GM21529 (cell line): ENCODE measurements around the gene CEP89.
"Not testable (repeated sequence)": the region's sequence is repeated elsewhere in the genome, so short reads cannot be mapped to it uniquely, and the experiment has no call there.

ENCODE experiments used
- ATAC-seq: cut with Tn5 transposase; IDR thresholded peaks from one replicate; pipeline ENCODE4 v1.9.1; 2021; ENCODE audit not compliant: unreplicated experiment

Gene CEP89

GRCh38 chr19:32896516-32897214, 75.1 kb downstream of the CEP89 start:
- ATAC-seq, result no peak

GRCh38 chr19:32895384-32895783, 76.4 kb downstream of the CEP89 start:
- ATAC-seq, result no peak

- ATAC-seq, result no peak
Measured at GRCh38 chr19:32891609-32892008, 80.1 kb downstream of the CEP89 start.

DNA sequence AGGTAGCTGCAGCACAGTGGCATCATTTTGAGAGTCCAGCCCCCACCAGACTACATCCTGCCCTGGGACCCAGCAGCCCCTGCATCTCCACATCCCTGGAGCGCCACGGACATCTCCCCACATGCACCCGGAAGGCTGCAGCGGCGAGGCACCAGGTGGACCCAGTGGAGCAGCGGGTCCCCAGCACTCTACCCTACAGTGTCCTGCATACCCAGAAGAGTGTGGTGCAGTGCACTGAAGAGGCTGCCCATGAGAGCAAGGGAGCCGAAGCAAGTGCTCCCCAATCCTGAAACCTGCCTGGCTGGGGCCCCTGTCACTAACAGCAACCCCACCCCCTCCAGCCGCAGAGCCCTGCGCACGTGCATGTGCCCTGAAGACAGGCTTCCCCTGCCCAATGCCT, 80.9 kb downstream of the CEP89 start:
- no peak for ATAC-seq

- ATAC-seq, result no peak
Measured at GRCh38 chr19:32890326-32890725, 81.4 kb downstream of the CEP89 start.

GRCh38 chr19:32889137-32889934, 82.4 kb downstream of the CEP89 start:
- no peak for ATAC-seq

- no peak for ATAC-seq
Measured at GRCh38 chr19:32887572-32888215, 84.1 kb downstream of the CEP89 start.

GRCh38 chr19:32886241-32886640, 85.5 kb downstream of the CEP89 start:
- no peak for ATAC-seq

- ATAC-seq, result not testable (repeated sequence)
Measured at GRCh38 chr19:32885255-32885654, 86.5 kb downstream of the CEP89 start.

- ATAC-seq, result no peak
Measured at GRCh38 chr19:32881766-32882165, 90.0 kb downstream of the CEP89 start.

- ATAC-seq, result no peak
Measured at GRCh38 chr19:32880622-32881021, 91.1 kb downstream of the CEP89 start.

DNA sequence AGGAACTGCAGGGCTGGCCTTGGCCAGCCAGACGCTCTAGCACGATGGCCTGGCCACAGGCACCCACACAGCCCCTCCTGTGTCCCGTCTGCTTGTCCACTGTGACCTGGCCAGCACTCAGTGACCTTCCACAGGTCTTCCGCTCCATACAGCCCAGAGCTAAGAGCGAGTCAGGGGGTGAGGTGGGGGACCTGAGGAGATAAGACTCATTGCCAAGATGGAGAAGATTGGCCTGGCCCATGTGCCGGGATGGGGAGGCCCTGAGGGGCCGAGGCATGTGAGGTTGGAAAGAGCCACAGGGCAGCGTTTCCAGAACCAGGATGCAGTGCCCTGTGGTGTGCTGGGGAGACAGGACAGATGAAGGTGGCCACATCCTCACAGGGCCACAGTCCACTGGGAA, 92.0 kb downstream of the CEP89 start:
- no peak for ATAC-seq

GRCh38 chr19:32878988-32879387, 92.8 kb downstream of the CEP89 start:
- no peak for ATAC-seq

- no peak for ATAC-seq
Measured at GRCh38 chr19:32877977-32878745, 93.6 kb downstream of the CEP89 start.

- ATAC-seq, result no peak
Measured at GRCh38 chr19:32877323-32877912, 94.3 kb downstream of the CEP89 start.

DNA sequence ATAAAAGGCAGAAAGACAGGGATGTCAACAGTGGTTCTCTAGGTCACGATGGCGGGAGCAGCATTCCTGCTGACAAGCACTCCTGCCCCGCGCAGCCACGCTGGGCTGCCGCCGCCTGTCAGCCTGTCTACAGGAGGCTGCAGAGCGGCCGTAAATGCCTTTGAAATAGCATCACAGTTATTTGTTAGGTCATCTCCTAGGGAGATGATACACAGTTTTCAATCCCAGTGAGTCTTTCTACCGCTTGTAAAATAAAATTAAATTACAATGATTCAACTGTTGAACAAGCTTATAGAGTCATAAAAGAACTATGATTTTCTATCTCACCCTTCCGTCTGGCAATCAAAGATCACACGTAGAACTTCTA, 94.9 kb downstream of the CEP89 start:
- ATAC-seq, result no peak

- no peak for ATAC-seq
Measured at GRCh38 chr19:32876236-32876918, 95.4 kb downstream of the CEP89 start.

GRCh38 chr19:32875428-32875827, 96.3 kb downstream of the CEP89 start:
- no peak for ATAC-seq

DNA sequence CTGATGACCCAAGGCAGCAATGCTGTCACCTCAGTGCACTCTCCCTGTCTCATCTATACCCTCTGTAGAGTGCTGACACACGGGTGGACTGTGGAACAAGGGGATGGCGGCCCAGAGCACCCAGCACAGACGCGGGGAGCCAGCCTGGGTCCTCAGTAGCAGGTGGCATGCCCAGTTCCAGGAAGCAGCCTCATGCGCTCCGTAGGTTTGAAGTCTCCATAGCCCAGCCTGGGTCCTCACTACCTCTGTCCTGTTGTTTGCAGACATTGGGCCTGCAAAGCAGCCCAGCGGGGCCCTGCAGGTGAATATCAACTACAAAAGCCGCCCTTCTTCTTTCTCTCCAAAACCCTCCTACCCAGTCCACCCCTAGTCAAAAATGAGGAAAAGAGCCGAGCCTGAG, 97.2 kb downstream of the CEP89 start:
- ATAC-seq, result no peak

DNA sequence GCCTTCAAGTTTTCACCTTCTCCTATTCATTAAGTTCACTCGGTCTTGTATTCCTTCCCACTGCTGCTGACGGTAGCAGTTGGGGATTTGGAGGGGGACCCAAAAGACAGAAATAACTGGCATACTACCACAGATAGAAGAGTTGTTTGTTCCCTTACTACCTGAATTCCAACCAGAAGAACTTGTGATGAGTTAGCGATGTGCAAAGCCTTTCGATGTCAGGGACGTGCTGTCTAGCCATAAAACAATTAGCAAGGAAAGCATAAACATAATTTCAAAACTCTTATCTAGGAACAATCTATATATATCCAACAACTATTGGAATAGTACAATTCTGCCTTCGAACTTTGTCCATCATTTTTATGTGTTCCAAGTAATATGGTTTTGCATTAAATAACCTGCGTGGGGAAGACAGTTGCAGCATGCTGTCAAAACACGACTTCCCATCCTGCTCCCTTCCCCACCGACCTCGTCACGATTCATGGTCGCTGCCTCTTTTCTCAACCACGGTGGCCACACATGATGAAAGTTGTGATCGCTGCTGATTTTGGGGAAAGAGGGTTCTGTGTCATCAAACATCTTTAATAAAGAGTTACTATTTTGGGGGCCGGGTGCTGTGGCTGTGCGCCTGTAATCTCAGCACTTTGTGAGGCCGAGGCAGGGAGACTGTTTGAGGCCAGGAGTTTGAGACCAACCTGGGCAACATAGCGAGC, 98.4 kb downstream of the CEP89 start:
- ATAC-seq, result no peak
